AG04449 (cell line): ENCODE data around the gene MEGF11.

Experiments
- CTCF ChIA-PET: fragments of 350-600 bp; formaldehyde crosslinking; extraction: SDS; loops from one replicate; lab custom pipeline; 2021; ENCODE audit warnings: antibody characterized with exemption; lab: Yijun Ruan, JAX
- POLR2A ChIA-PET: fragments of 400-600, 350-600 bp; formaldehyde crosslinking; extraction: SDS; loops from one replicate; lab custom pipeline; 2020; ENCODE audit warnings: antibody characterized with exemption, inconsistent platforms; lab: Yijun Ruan, JAX
- DNase-seq: peaks from one replicate; pipeline ENCODE4 v3.0.0-alpha.2; 2010; ENCODE audit warnings: low read depth, low spot score
- H3K4me3 ChIP-seq: 2 replicates; pipeline ENCODE4 v1.5.1; 2011; ENCODE audit warnings: low read depth, mild to moderate bottlenecking, control low read depth, low read length
- TF ChIP-seq, protein P1 (sequence below): IDR thresholded peaks from one replicate; pipeline ENCODE4 v1.5.1; 2011; ENCODE audit warnings: mild to moderate bottlenecking, moderate library complexity, low read length, control low read depth, inconsistent platforms; ENCODE audit not compliant: insufficient read depth; ENCODE audit errors: missing control alignments

Gene MEGF11

DNA sequence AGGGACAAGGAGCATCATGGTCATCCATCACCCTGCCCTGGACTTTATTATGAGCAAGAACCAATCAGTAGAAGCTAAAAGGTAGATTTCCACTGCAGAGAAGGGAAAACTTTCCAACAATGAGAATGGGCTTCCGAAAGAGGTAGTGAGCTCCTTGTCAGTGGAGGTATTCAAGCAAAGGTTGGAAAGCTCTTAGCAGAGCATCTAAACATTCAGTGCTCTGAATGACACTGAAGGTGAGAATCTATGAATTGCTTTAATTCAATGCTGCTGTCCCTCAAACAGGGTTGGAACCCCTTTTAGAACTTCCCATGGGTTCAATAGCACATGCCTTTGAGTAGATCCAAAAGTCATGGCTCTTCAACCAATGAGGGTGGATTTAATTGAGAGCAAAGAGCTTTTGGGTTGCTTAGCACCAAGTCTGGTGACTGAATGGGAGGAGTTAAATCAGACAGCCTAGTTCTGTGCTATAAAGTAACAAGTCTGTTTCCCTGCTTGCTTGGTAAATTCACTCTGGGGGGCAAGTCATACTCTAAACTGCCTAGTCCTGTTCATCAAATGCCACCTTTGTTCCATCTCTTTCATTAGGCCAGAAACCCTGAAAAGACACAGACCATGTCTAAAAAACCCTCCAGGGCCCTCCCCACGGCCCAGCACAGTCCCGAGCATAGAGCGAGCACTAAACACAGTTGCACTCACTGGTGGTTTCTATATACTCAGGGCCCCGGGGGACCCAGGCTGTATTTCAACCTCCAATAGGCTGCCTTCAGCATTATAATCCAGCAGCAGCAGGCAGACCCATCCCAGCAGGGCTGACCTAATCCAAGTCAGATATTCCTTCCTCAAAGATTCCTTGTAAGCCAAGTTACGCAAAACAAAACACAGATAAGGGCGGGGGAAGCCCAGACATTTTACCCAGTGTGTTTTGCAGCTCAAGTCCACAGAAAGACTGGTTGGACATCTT, 161.2 kb downstream of the MEGF11 start:
- no peak overlapping the region for H3K4me3 ChIP-seq
- ChIA-PET POLR2A (no interaction called here), CTCF (no interaction called here)
- TF ChIP-seq, protein P1, sequence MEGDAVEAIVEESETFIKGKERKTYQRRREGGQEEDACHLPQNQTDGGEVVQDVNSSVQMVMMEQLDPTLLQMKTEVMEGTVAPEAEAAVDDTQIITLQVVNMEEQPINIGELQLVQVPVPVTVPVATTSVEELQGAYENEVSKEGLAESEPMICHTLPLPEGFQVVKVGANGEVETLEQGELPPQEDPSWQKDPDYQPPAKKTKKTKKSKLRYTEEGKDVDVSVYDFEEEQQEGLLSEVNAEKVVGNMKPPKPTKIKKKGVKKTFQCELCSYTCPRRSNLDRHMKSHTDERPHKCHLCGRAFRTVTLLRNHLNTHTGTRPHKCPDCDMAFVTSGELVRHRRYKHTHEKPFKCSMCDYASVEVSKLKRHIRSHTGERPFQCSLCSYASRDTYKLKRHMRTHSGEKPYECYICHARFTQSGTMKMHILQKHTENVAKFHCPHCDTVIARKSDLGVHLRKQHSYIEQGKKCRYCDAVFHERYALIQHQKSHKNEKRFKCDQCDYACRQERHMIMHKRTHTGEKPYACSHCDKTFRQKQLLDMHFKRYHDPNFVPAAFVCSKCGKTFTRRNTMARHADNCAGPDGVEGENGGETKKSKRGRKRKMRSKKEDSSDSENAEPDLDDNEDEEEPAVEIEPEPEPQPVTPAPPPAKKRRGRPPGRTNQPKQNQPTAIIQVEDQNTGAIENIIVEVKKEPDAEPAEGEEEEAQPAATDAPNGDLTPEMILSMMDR = no peak
- DNase-seq = no peak

DNA sequence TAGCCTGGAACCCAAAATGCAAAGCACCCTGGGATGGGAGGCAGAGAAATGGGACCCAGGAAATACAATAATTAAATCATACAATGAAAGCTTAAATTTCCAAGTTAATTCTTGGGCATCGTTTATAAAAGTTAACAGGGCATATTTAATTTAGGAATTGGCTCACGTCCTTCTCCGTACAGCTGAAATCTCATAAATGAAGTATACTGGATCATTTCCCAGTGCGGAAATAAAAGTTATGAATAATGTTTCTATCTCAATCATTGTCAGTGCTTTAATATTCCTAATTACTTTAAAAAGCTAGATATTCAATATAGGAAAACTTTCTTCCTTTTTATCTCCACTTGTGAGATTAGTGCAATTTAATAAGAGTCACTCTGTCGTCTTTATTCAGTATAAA, 164.0 kb downstream of the MEGF11 start:
- POLR2A ChIA-PET = no interaction called here
- no peak overlapping the region for H3K4me3 ChIP-seq
- CTCF ChIA-PET = no interaction called here
- no peak for DNase-seq
- TF ChIP-seq, protein P1 = no peak

DNA sequence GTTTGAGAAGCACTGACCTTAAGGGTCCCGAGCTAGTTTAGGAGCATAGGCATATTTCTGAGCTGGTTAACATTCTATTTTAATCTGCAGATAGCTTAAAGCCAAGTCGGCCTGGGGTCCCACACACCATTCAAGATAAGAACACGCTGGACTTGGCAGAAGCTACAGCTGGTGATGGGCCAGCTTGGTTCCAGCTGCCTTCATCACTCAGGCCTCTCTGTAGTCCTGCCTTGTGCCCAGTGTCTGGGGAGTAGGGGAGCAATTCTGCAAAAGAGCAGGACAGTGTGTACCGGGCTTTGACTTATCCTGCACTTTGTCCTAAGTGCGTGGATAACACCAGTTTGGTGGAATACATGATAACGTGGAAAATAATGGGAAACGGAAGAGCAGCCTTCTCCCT, 164.5 kb downstream of the MEGF11 start:
- TF ChIP-seq, protein P1 = no peak
- DNase-seq = no peak
- no peak overlapping the region for H3K4me3 ChIP-seq
- ChIA-PET CTCF (no interaction called here), POLR2A (no interaction called here)

DNA sequence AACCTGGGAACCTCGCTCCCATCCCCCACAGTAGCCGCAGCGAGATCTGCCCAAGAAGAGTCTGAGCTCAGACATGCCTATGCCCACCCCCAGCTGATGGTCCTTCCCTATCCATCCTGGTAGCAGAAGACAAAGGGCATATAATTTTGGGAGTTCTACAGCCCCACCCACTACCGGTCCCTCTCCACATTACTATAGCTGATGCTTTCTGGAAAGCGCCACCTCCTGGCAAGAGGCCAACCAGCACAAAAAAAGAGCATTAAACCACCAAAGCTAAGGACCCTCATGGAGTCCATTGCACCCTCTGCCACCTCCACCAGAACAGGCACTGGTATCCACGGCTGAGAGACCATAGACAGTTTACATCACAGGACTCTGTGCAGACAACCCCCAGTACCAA, 168.4 kb downstream of the MEGF11 start:
- DNase-seq = no peak
- TF ChIP-seq, protein P1 = no peak
- POLR2A ChIA-PET = no interaction called here
- no peak overlapping the region for H3K4me3 ChIP-seq
- CTCF ChIA-PET = interaction anchor here (1.1 kb wide), 1 partner anchor 168 kb away, joined by 3 read pairs; no protein-coding TSS in a partner anchor

DNA sequence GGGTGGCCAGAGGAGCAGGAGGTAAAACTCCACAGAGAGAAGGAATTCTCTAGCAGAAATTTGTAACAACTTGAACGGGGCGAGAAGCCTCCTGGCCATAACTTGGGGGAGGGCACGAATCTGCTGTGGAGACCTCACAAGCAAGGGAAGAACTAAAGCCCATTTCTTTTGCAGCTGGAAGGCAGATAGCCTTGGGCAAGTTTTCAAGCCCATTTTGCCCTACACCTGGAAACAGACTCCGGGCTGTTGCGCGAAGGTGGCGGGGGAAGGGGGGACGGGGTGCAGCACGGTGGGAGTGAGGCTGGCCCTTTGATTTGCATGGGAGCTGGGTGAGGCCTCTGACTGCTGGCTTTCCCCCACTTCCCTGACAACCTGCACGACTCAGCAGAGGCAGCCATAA, 168.8 kb downstream of the MEGF11 start:
- TF ChIP-seq, protein P1 = no peak
- CTCF ChIA-PET = no interaction called here
- POLR2A ChIA-PET = no interaction called here
- DNase-seq = no peak
- H3K4me3 ChIP-seq = no peak overlapping the region

DNA sequence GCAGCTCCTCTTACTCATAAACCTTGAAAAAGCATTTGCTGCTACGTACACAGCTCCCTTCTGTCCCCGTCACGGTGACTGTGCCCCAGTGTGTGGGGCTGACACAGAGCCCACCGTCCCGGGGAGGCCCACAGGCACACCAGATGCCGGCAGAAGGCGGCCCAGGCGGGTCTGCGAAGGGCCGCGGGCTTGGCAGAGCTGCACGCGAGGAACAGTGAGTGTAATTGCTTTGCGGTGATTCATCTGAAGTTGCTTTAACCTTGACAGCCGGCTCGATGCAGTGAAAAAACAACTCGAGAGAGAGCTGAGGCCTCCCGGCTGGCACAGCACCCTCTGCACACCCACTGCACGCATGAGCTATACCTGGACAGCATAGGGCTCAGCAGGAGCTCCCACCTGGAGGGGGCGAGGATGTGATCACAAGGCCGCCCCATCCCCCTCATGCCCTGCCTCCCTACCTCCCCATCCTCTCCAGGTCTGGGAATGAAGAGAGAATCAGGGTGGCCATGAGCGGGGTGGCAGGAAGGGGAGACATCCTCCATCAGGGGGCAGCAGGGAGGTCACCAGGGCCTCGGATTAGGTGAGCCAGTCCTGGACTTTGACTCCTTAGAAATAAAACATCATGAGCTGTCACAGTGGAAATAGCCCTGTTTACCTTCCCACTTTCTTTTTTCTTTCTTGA, 172.7 kb downstream of the MEGF11 start:
- DNase-seq = peak; percentile 14
- H3K4me3 ChIP-seq = no peak overlapping the region
- ChIA-PET CTCF (interaction anchor here (1.0 to 1.4 kb wide), 2 partner anchors 19 to 164 kb away, joined by 3 read pairs; no protein-coding TSS in a partner anchor), POLR2A (no interaction called here)
- TF ChIP-seq, protein P1 = no peak
